Stimulated activated naive B cell treated with anti-CD40 and anti-IgM and Interleukin-4, amounts not matched to agents 10 μg/mL and 1 μg/mL and 100 μg/mL, for 72 hours (primary cell): ENCODE data around the gene PRKN.
"Not testable (repeated sequence)": the region's sequence is repeated elsewhere in the genome, so short reads cannot be mapped to it uniquely, and the experiment has no call there.

Source experiments
- ATAC-seq, 2 donors: fragments of 150-1000 bp; cut with Tn5 transposase; replicated peaks; 2 replicates each; pipeline ENCODE4 v1.10.0; 2021; ENCODE audit warnings: moderate library complexity in 1 of 2
- DNase-seq: peaks from one replicate; pipeline ENCODE4 v3.0.0; 2021
- H3K27ac Mint-ChIP-seq: one replicate; pipeline ENCODE4 v1.8.0; 2022; ENCODE audit warnings: mild to moderate bottlenecking, mixed read lengths
- H3K27me3 Mint-ChIP-seq, 2 donors: one replicate each; pipeline ENCODE4 v1.8.0; 2022; ENCODE audit warnings: mixed read lengths in 2 of 2
- H3K36me3 Mint-ChIP-seq, 2 donors: one replicate each; pipeline ENCODE4 v1.8.0; 2022; ENCODE audit warnings: mixed read lengths in 2 of 2, mild to moderate bottlenecking in 1 of 2
- H3K4me1 Mint-ChIP-seq, 2 donors: one replicate each; pipeline ENCODE4 v1.8.0; 2022; ENCODE audit warnings: mixed read lengths in 2 of 2, mild to moderate bottlenecking in 1 of 2
- H3K4me3 Mint-ChIP-seq, 2 donors: one replicate each; pipeline ENCODE4 v1.8.0; 2022; ENCODE audit warnings: mild to moderate bottlenecking in 2 of 2, mixed read lengths in 2 of 2, moderate library complexity in 1 of 2
- H3K9me3 Mint-ChIP-seq, 2 donors: one replicate each; pipeline ENCODE4 v1.8.0; 2022; ENCODE audit warnings: mixed read lengths in 2 of 2, mild to moderate bottlenecking in 1 of 2

Gene PRKN

GRCh38 chr6:161347988-161348627 is 1379.5 kb downstream of the PRKN start:
- ATAC-seq (no peak), DNase-seq (no peak)
- Mint-ChIP-seq H3K9me3 (no peaks in the 10 kb centered on the region), H3K27ac (no peak overlapping the region), H3K27me3 (peaks cover 0 to 2% of the 10 kb centered on the region in 2 donors), H3K36me3 (no peaks in the 10 kb centered on the region), H3K4me1 (no peaks in the 10 kb centered on the region), H3K4me3 (no peak overlapping the region)

- DNase-seq (no peak), ATAC-seq (no peak)
- Mint-ChIP-seq H3K9me3 (no peaks in the 10 kb centered on the region), H3K4me3 (no peak overlapping the region), H3K36me3 (no peaks in the 10 kb centered on the region), H3K27me3 (no peaks in the 10 kb centered on the region), H3K4me1 (no peaks in the 10 kb centered on the region), H3K27ac (no peak overlapping the region)
Observed at GRCh38 chr6:161347125-161347524, 1380.4 kb downstream of the PRKN start.

DNA sequence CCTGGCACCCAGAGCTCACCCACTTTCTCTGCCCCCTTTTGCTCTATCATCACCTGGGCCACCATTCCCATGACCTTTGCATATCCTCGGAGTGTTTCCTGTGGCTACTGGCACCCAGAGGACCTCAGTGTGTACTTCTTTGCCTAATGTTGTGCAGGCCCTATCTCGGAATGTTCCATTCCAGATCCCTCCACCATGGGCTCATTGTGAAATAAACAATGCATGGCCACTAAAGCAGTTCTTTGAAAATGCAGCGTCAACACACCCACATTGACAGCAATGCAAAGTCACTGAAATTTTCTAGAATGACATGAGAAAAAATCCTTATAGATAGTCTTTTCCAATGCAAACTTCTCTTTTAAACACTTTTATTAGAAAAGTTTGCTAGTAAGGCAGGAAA is 1380.8 kb downstream of the PRKN start:
- Mint-ChIP-seq H3K36me3 (no peaks in the 10 kb centered on the region), H3K4me3 (no peak overlapping the region), H3K9me3 (no peaks in the 10 kb centered on the region), H3K27ac (no peak overlapping the region), H3K27me3 (no peaks in the 10 kb centered on the region), H3K4me1 (no peaks in the 10 kb centered on the region)
- no peak for ATAC-seq
- DNase-seq = no peak

DNA sequence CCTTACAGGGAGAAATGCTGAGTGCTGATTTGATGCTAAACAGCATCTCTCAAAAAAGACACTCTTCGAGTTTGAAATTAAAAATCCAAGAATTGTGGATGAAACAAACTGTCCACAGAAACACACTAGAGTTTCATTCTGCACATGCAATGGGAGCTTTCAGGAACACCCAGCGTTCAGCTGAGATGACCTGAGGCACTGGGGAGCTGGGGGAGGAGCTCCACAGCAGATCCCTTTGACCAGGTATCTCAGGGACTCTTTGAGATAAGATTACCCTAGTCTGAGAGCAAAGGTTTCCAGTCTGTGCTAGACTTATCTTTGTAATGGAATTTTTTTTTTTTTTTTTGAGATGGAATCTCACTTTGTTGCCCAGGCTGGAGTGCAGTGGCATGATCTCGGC is 1382.9 kb downstream of the PRKN start:
- ATAC-seq (no peak), DNase-seq (no peak)
- no peak overlapping the region for H3K27ac Mint-ChIP-seq
- H3K9me3 Mint-ChIP-seq = no peaks in the 10 kb centered on the region
- no peaks in the 10 kb centered on the region for H3K36me3 Mint-ChIP-seq
- no peaks in the 10 kb centered on the region for H3K4me1 Mint-ChIP-seq
- H3K27me3 Mint-ChIP-seq = peaks cover 0 to 4% of the 10 kb centered on the region in 2 donors
- H3K4me3 Mint-ChIP-seq = no peak overlapping the region

DNA sequence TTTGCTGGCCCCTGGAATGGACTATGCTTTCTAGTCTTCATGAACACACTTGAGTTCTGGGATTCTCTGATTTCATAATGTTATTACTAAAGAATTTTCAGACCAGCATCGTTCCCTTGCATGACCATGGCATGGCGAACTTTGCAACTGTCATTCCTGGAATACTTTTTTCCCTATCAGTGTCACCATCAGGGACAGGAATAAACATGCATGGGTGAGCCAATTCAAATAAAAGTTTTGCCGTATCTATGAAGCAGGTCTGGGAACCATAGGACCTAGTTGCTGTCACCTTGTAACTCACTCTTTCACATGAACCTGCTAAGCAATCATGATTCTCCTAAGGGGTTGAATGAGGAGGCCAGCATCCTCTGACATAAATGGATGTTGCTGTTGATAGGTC is 1385.5 kb downstream of the PRKN start:
- Mint-ChIP-seq H3K36me3 (peaks cover 0 to 2% of the 10 kb centered on the region in 2 donors), H3K27ac (no peak overlapping the region), H3K4me3 (no peak overlapping the region), H3K27me3 (peaks cover 0 to 14% of the 10 kb centered on the region in 2 donors), H3K4me1 (no peaks in the 10 kb centered on the region), H3K9me3 (peaks cover 0 to 2% of the 10 kb centered on the region in 2 donors)
- ATAC-seq (no peak), DNase-seq (no peak)

DNA sequence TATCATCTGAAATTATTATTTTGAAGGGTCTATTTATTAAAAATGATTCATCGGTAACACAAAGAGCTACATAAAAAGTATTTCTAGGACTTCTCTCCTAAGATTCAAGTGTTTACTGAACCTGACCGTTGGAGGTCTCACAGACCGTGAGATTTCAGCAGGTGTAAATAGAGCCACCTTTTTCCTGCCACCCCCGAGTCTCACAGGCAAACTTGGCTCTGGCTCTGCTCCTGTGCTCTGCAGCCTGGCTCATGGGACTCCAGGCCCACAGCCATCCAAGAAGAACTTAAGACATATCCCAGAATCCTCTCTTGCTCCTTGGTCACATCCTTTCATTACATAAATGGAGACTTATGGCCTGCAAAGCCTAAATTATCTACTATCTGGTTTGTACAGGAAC is 1385.9 kb downstream of the PRKN start:
- DNase-seq (no peak), ATAC-seq (no peak)
- no peak overlapping the region for H3K27ac Mint-ChIP-seq

GRCh38 chr6:161338015-161338414 is 1389.6 kb downstream of the PRKN start:
- no peak overlapping the region for H3K4me3 Mint-ChIP-seq
- DNase-seq (no peak), ATAC-seq (no peak)
- no peak overlapping the region for H3K27ac Mint-ChIP-seq
- peaks cover 0 to 2% of the 10 kb centered on the region in 2 donors for H3K9me3 Mint-ChIP-seq
- peaks cover 0 to 14% of the 10 kb centered on the region in 2 donors for H3K27me3 Mint-ChIP-seq
- H3K36me3 Mint-ChIP-seq = peaks cover 0 to 2% of the 10 kb centered on the region in 2 donors
- no peaks in the 10 kb centered on the region for H3K4me1 Mint-ChIP-seq

More for the DNA sequence above, 1385.9 kb downstream of the PRKN start:
- Mint-ChIP-seq H3K4me1 (no peaks in the 10 kb centered on the region), H3K9me3 (peaks cover 0 to 2% of the 10 kb centered on the region in 2 donors), H3K4me3 (no peak overlapping the region), H3K36me3 (peaks cover 0 to 2% of the 10 kb centered on the region in 2 donors), H3K27me3 (peaks cover 0 to 14% of the 10 kb centered on the region in 2 donors)

- peaks cover 0 to 14% of the 10 kb centered on the region in 2 donors for H3K27me3 Mint-ChIP-seq
- H3K36me3 Mint-ChIP-seq = peaks cover 0 to 2% of the 10 kb centered on the region in 2 donors
- ATAC-seq (no peak), DNase-seq (no peak)
- H3K4me1 Mint-ChIP-seq = no peaks in the 10 kb centered on the region
- no peak overlapping the region for H3K27ac Mint-ChIP-seq
- no peak overlapping the region for H3K4me3 Mint-ChIP-seq
- peaks cover 0 to 2% of the 10 kb centered on the region in 2 donors for H3K9me3 Mint-ChIP-seq
Observed at GRCh38 chr6:161336479-161336878, 1391.1 kb downstream of the PRKN start.

GRCh38 chr6:161333410-161333809 is 1394.2 kb downstream of the PRKN start:
- no peak overlapping the region for H3K27ac Mint-ChIP-seq
- peaks cover 0 to 2% of the 10 kb centered on the region in 2 donors for H3K36me3 Mint-ChIP-seq
- ATAC-seq (no peak), DNase-seq (no peak)
- H3K4me1 Mint-ChIP-seq = no peaks in the 10 kb centered on the region
- H3K4me3 Mint-ChIP-seq = no peak overlapping the region
- peaks cover 0 to 2% of the 10 kb centered on the region in 2 donors for H3K9me3 Mint-ChIP-seq
- peaks cover 0 to 4% of the 10 kb centered on the region in 2 donors for H3K27me3 Mint-ChIP-seq

DNA sequence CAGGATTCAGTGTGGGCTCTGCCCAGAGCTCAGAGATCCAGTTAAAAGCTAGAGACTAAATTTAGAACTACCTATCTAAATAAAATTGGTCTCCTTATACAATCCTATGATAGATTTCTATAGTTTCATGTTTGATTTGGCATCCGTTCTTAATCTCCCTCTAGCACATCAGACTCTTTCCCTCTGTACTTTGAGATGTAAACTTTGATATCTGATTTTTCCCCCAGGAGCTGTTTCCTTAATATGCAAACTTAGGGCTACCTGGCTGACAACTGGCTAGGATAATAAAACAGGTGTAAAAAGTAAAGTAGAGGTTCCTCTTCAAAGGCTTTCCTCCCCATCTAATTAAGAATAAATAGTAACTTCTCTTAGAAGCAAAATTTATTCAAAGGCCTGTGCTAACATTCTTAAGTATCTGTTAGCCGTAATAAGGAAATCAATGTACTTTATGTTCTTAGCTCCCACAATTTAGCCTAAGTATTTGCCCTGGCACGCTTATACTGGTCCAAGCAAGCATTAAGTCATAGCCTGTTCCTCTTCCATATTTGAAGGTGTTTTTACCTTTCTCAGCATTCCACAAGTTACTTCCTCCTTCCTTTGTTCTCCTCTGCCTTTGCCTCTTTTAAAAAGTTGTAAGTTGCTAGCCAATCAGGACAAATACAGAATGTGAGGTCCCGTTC is 1396.0 kb downstream of the PRKN start:
- H3K27ac Mint-ChIP-seq, ATAC-seq, H3K4me3 Mint-ChIP-seq, H3K36me3 Mint-ChIP-seq, H3K9me3 Mint-ChIP-seq, H3K27me3 Mint-ChIP-seq, DNase-seq, H3K4me1 Mint-ChIP-seq: not testable (repeated sequence)

DNA sequence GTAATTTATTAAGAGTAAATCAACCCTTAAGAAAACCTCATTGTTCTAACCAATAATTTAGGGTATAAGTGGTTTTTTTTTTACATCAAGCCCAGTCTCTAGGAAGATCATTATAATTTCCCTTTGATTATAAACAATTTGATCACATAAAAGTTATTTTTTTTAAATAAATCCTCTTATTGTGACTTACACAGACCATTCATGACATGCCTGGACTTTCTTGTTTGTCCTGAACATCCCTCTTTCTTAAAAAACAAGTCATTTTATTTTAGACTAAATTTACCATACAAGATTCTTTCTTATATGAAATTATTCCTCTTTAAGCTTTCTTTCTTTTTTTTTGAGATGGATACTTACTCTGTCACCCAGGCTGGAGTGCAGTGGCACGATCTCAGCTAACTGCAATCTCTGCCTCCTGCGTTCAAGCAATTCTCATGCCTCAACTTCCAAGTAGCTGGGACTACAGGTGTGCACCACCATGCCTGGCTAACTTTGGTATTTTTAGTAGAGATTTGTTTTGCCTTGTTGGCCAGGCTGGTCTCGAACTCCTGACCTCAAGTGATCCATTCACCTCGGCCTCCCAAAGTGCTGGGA is 1400.1 kb downstream of the PRKN start:
- no peaks in the 10 kb centered on the region for H3K27me3 Mint-ChIP-seq
- H3K9me3 Mint-ChIP-seq = peaks cover 0 to 7% of the 10 kb centered on the region in 2 donors
- DNase-seq (no peak), ATAC-seq (no peak)
- H3K4me3 Mint-ChIP-seq = no peak overlapping the region
- H3K4me1 Mint-ChIP-seq = no peaks in the 10 kb centered on the region
- H3K36me3 Mint-ChIP-seq = no peaks in the 10 kb centered on the region
- H3K27ac Mint-ChIP-seq = no peak overlapping the region

GRCh38 chr6:161319231-161319630 is 1408.3 kb downstream of the PRKN start:
- H3K27me3 Mint-ChIP-seq = peaks cover 0 to 13% of the 10 kb centered on the region in 2 donors

DNA sequence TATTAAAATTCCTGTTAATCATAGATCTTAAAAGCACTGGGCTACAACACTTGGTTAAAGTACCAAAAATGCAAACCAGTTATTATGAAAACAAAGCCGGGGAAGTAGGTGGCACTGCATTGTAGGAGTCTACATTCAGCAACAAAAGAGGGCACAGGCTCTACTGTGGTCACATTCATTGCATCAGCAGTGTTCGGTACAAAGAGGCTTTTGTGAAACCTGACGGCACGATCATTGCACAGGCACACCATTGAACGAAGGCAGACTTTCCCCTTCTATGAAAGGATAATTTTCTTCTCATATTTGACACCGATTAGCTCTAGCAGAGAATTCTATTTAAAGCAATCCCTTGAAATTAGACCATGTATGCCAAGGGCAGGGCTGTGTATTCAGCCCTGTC is 1409.1 kb downstream of the PRKN start:
- no peak for ATAC-seq
- peaks cover 0 to 16% of the 10 kb centered on the region in 2 donors for H3K27me3 Mint-ChIP-seq
- DNase-seq = no peak
- peaks cover 0 to 2% of the 10 kb centered on the region in 2 donors for H3K36me3 Mint-ChIP-seq
- no peak overlapping the region for H3K4me3 Mint-ChIP-seq
- H3K27ac Mint-ChIP-seq = no peak overlapping the region
- peaks cover 11 to 13% of the 10 kb centered on the region in 2 donors for H3K9me3 Mint-ChIP-seq
- H3K4me1 Mint-ChIP-seq = no peaks in the 10 kb centered on the region

More at GRCh38 chr6:161319231-161319630, 1408.3 kb downstream of the PRKN start:
- H3K9me3 Mint-ChIP-seq = peaks cover 10 to 11% of the 10 kb centered on the region in 2 donors
- peaks cover 0 to 2% of the 10 kb centered on the region in 2 donors for H3K36me3 Mint-ChIP-seq
- ATAC-seq (no peak), DNase-seq (no peak)
- no peak overlapping the region for H3K4me3 Mint-ChIP-seq
- no peak overlapping the region for H3K27ac Mint-ChIP-seq
- no peaks in the 10 kb centered on the region for H3K4me1 Mint-ChIP-seq

DNA sequence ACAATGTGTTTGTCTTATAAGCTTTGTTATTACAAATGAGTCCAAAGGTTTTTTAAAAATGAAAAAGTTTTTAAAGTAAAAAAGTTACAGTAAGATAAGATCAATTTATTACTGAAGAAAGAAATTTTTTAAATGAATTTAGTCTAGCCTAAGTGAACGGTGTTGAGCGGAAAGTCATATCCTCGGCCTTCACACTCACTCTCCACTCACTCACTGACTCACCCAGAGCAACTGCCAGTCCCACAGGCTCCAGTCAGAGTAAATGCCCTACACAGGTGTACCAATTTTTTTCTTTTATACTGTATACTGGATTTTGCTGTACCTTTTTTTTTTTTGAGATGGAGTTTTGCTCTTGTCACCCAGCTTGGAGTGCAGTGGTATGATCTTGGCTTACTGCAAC is 1411.0 kb downstream of the PRKN start:
- ATAC-seq (no peak), DNase-seq (no peak)
- Mint-ChIP-seq H3K27me3 (peaks cover 0 to 20% of the 10 kb centered on the region in 2 donors), H3K4me3 (no peak overlapping the region), H3K9me3 (peaks cover 10 to 11% of the 10 kb centered on the region in 2 donors), H3K27ac (no peak overlapping the region), H3K4me1 (no peaks in the 10 kb centered on the region), H3K36me3 (peaks cover 0 to 2% of the 10 kb centered on the region in 2 donors)
